BJ (cell line): ENCODE results near the gene NHP2. TPM values are rescaled to one million over a fixed set of nuclear protein-coding genes. Genes with fewer than 3 reads are reported as not detected.

ENCODE experiments used
- CTCF ChIA-PET: fragments of 350-600 bp; formaldehyde crosslinking; extraction: SDS; loops from one replicate; lab custom pipeline; 2021; ENCODE audit warnings: antibody characterized with exemption, inconsistent platforms; lab: Yijun Ruan, JAX
- POLR2A ChIA-PET: fragments of 300-600 bp; sonication (Branson Sonifier 250); formaldehyde crosslinking; extraction: SDS; loops from one replicate; lab custom pipeline; 2021; ENCODE audit warnings: antibody characterized with exemption; lab: Charles Lee
- DNase-seq: peaks from one replicate; pipeline ENCODE4 v3.0.0-alpha.2; 2011; ENCODE audit warnings: low read depth
- H3K27me3 ChIP-seq: 2 replicates; pipeline ENCODE4 v1.6.0; 2011; ENCODE audit warnings: low read length; ENCODE audit not compliant: control insufficient read depth, insufficient read depth
- H3K36me3 ChIP-seq: 2 replicates; pipeline ENCODE4 v1.5.1; 2011; ENCODE audit warnings: low read length; ENCODE audit not compliant: control insufficient read depth, insufficient read depth
- H3K4me3 ChIP-seq: 2 replicates; pipeline ENCODE4 v1.5.1; 2011; ENCODE audit warnings: low read depth, mild to moderate bottlenecking, control low read depth, low read length
- CTCF ChIP-seq: IDR thresholded peaks from 2 replicates; pipeline ENCODE4 v1.5.1; 2011; ENCODE audit warnings: low read depth, mild to moderate bottlenecking, control low read depth, inconsistent platforms, low read length, moderate library complexity; ENCODE audit not compliant: insufficient read depth
- polyA plus RNA-seq: library from polyadenylated mRNA; depleted of rRNA; stranded (reverse); fragments of >200 nt; gene quantifications from 2 replicates; pipeline ENCODE4 v1.2.3, GENCODE V29; 2011

Gene NHP2
- polyA plus RNA-seq, 1 experiment: 131 TPM

GRCh38 chr5:178194026-178194425, 40.3 kb upstream of the NHP2 start:
- TF ChIP-seq CTCF: no peak
- ChIA-PET CTCF (interaction anchor here (0.7 kb wide), 1 partner anchor 9 kb away, joined by 4 read pairs; no protein-coding TSS in a partner anchor), POLR2A (no interaction called here)
- H3K27me3 ChIP-seq: peaks cover 19% of the 10 kb centered on the region
- no peak overlapping the region for H3K4me3 ChIP-seq
- no peak for DNase-seq
- no peaks in the 10 kb centered on the region for H3K36me3 ChIP-seq

DNA sequence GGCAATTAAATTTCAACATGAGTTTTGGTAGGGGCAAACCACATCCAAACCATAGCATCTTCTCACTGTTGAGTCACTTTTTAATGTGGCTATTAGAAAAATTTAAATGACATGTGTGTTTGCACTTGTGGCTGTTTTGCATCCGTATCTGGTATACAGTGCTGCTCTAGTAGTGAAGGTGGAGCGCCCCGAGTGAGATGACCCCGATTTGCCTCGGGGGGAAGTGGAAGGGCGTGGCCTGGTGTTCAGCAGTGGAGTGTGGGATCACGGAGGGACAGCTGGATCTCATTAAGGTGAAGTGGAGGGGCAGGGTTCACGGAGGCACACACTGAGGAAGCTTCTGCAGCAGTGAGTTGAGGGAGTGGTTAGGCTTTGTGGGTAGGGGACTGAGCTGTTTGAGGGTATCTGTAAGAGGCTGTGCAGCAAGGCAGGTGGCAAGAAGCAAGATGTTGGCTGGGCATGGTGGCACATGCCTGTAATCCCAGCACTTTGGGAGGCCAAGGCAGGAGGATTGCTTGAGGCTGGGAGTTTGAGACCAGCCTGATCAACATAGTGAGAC, 39.6 kb upstream of the NHP2 start:
- ChIA-PET CTCF (interaction anchor here (0.7 kb wide), 1 partner anchor 9 kb away, joined by 4 read pairs; no protein-coding TSS in a partner anchor), POLR2A (no interaction called here)
- TF ChIP-seq CTCF: no peak
- H3K27me3 ChIP-seq: peaks cover 19% of the 10 kb centered on the region
- H3K36me3 ChIP-seq: no peaks in the 10 kb centered on the region
- no peak for DNase-seq
- H3K4me3 ChIP-seq: no peak overlapping the region

DNA sequence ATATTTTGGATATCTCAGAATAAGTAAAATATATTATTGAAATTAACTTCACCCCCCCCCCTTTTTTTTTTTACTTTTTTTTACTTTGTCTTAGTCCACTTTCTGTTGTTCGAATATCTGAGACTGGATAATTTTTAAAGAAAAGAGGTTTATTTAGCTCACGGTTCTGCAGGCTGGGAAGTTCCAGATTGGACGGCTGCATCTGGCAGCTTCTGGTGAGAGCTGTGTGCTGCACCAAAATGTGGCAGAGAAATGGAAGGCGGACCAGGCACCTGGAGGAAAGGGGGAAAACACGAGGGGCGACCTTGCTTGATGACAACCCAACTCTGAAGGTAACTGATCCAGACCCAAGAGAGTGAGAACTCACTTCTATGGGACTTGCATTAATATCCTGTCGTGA, 39.1 kb upstream of the NHP2 start:
- no peak for DNase-seq
- H3K4me3 ChIP-seq: no peak overlapping the region
- TF ChIP-seq CTCF: no peak
- ChIA-PET POLR2A (no interaction called here), CTCF (no interaction called here)
- no peaks in the 10 kb centered on the region for H3K36me3 ChIP-seq
- peaks cover 19% of the 10 kb centered on the region for H3K27me3 ChIP-seq

GRCh38 chr5:178192244-178192643, 38.6 kb upstream of the NHP2 start:
- Histone ChIP-seq H3K4me3 (no peak overlapping the region), H3K36me3 (no peaks in the 10 kb centered on the region), H3K27me3 (peaks cover 19% of the 10 kb centered on the region)
- CTCF ChIA-PET: no interaction called here
- POLR2A ChIA-PET: no interaction called here
- DNase-seq: no peak
- no peak for TF ChIP-seq CTCF

GRCh38 chr5:178191661-178192060, 38.0 kb upstream of the NHP2 start:
- CTCF ChIA-PET: no interaction called here

More at GRCh38 chr5:178191661-178192060, 38.0 kb upstream of the NHP2 start:
- no peak for DNase-seq
- Histone ChIP-seq H3K27me3 (peaks cover 19% of the 10 kb centered on the region), H3K4me3 (no peak overlapping the region), H3K36me3 (no peaks in the 10 kb centered on the region)
- POLR2A ChIA-PET: no interaction called here
- no peak for TF ChIP-seq CTCF
